ENCODE data around the gene TUBGCP4. TPM values are rescaled to one million over a fixed set of nuclear protein-coding genes. Genes with fewer than 3 reads are reported as not detected.

The TUBGCP4 gene
- total and polyA plus RNA-seq, 10 of the 15 experiments (the other 5 are each of a cell fraction or from before 2014, with no cell fraction given) = 6.3 to 39.1 (median 24.8) TPM

DNA sequence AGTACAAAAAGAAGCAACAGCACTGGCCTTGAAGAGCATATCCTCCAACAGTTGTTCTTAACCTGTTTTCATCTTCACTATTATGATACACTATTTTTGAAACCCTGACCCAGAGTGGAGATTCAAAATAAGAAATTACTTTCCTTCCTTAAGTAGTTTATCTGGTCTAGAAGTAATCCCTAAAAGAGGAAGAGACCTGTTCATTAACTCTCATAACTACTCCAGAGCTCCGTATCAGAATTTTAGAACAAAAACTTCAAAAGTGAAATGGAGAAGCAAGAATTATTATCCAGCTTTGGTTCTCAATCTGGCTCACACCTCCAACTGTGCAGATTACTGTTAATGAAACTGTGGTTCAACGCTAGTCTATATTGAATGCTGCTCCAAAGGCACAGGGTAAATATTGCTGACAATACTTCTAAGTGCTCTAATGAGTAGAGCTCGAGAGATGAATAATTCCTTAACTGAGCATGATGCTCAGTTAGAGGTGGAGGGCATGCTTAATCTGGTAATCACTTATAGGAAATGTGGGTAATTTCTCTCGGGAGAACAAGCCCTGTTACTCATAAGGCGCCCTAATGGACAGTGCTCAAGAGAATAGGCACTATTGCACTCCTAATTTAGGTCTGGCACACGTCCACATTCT lies 45.7 kb upstream of the TUBGCP4 start (continued):
- TF ChIP-seq SUPT20H (IDR thresholded peaks at IDR 0.05; ENCODE audit: borderline replicate concordance, control insufficient read depth, low read depth, low read length) (no peak), CREM (IDR thresholded peaks at IDR 0.05; ENCODE audit: low read depth) (no peak), MLLT1 (IDR thresholded peaks at IDR 0.05) (no peak), LARP7 (IDR thresholded peaks at IDR 0.05) (no peak), JUNB (IDR thresholded peaks at IDR 0.05) (no peak)

GRCh38 chr15:43329217-43329959 lies 41.5 kb upstream of the TUBGCP4 start:
- CTCF ChIA-PET = interaction anchor here (0.7 to 1.0 kb wide), 2 partner anchors 30 to 43 kb away, joined by 3 read pairs; no protein-coding TSS in a partner anchor
- SMC1A ChIA-PET (ENCODE audit: uncharacterized antibody, unreplicated experiment) = interaction anchor here (1.4 kb wide), 1 partner anchor 44 kb away, joined by 3 read pairs; no protein-coding TSS in a partner anchor
- Histone ChIP-seq H3K4me2 (ENCODE audit: control insufficient read depth, insufficient read depth) (peak overlapping the region; percentile 99), H3K4me1 (ENCODE audit: control insufficient read depth, insufficient read depth, low read length) (peaks cover 11% of the 10 kb centered on the region), H4K20me1 (ENCODE audit: control insufficient read depth, insufficient read depth) (no peaks in the 10 kb centered on the region), H3K36me3 (ENCODE audit: control insufficient read depth in 2 of 2, insufficient read depth in 2 of 2, low read length in 1 of 2) (peaks cover 0 to 11% of the 10 kb centered on the region in 2 experiments; a peak in 2 of 4 replicates), H3K27ac (ENCODE audit: control insufficient read depth, insufficient read depth) (peak overlapping the region; percentile 72), H3K9ac (ENCODE audit: control insufficient read depth, insufficient read depth, low read length) (peak overlapping the region; percentile 81), H2AFZ (ENCODE audit: control insufficient read depth, low read depth, low read length) (peak overlapping the region; percentile 55), H3K79me2 (ENCODE audit: control insufficient read depth, insufficient read depth, low read length) (peaks cover 23% of the 10 kb centered on the region), H3K4me3 (peak overlapping the region; percentile 87), H3K27me3 (replicated peaks in 1 of 2; ENCODE audit: control insufficient read depth in 2 of 2, insufficient read depth in 2 of 2, low read length in 1 of 2) (no peaks in the 10 kb centered on the region), H3K9me3 (replicated peaks; ENCODE audit: control insufficient read depth, insufficient read depth, low read length) (no peaks in the 10 kb centered on the region)
- FAIRE-seq = no peak
- no peak for ATAC-seq
- intact Hi-C loops (cut with micrococcal nuclease; ENCODE audit: unreplicated experiment) = no loop called here
- peak; percentile 69 for TF ChIP-seq MLLT1 (IDR thresholded peaks at IDR 0.05)
- no peak for TF ChIP-seq CTCF (IDR thresholded peaks at IDR 0.05 in 2 of 3, conservative IDR thresholded peaks at IDR 0.05 in 1 of 3; ENCODE audit: control insufficient read depth in 2 of 3, extremely low read depth in 1 of 3, insufficient read depth in 1 of 3, low read depth in 3 of 3, low read length in 3 of 3)
- in situ Hi-C loops (cut with MboI) = no loop called here
- RAD21 ChIA-PET (ENCODE audit: unreplicated experiment) = no interaction called here
- BruUV-seq (replicated peaks) = no TSS peak
- DNase-seq (ENCODE audit: low read depth, low spot score) = no peak
- POLR2A ChIA-PET = interaction anchor here (0.6 to 0.8 kb wide), 2 partner anchors 64 to 508 kb away, joined by 3 to 4 read pairs; no protein-coding TSS in a partner anchor
- 45% methylated on average over 38 of the region's 38 CpGs for WGBS (ENCODE audit: insufficient coverage, insufficient replicate concordance, low lambda C conversion rate, missing lambda C conversion rate)

Measured in GM12878 (cell line).